DMS 273 (cell line): ENCODE data around the gene TUBB2B.
"Not testable (repeated sequence)": the region's sequence is repeated elsewhere in the genome, so short reads cannot be mapped to it uniquely, and the experiment has no call there.

Source experiments
- DNase-seq: peaks from one replicate; lab custom pipeline; 2025; ENCODE audit not compliant: unreplicated experiment; lab: John Stamatoyannopoulos, UW

TUBB2B gene

GRCh38 chr6:3190779-3191178 is 36.7 kb downstream of the TUBB2B start:
- no peak for DNase-seq

- no peak for DNase-seq
Measured at GRCh38 chr6:3190056-3190455, 37.4 kb downstream of the TUBB2B start.

- not testable (repeated sequence) for DNase-seq
Measured at GRCh38 chr6:3189192-3189591, 38.3 kb downstream of the TUBB2B start.

GRCh38 chr6:3188262-3188661 is 39.2 kb downstream of the TUBB2B start:
- no peak for DNase-seq

- no peak for DNase-seq
Measured at GRCh38 chr6:3186974-3187382, 40.5 kb downstream of the TUBB2B start.

GRCh38 chr6:3183066-3183465 is 44.4 kb downstream of the TUBB2B start:
- no peak for DNase-seq

- no peak for DNase-seq
Measured at GRCh38 chr6:3181105-3181504, 46.3 kb downstream of the TUBB2B start.

GRCh38 chr6:3179945-3180344 is 47.5 kb downstream of the TUBB2B start:
- DNase-seq, result not testable (repeated sequence)

GRCh38 chr6:3178666-3179065 is 48.8 kb downstream of the TUBB2B start:
- not testable (repeated sequence) for DNase-seq

GRCh38 chr6:3176562-3177355 is 50.7 kb downstream of the TUBB2B start:
- peak; percentile 20 for DNase-seq

- DNase-seq, result no peak
Measured at GRCh38 chr6:3175715-3176402, 51.6 kb downstream of the TUBB2B start.
